ENCODE results near the gene CDH11.
A peak's percentile ranks its signal among the peaks of the same experiment; 100 is the strongest.

Gene CDH11

GRCh38 chr16:65123396-65124211 lies 1.7 kb upstream of the CDH11 start:
- peak overlapping the region; percentile 97 for H3K4me3 ChIP-seq (ENCODE audit: control insufficient read depth, low read depth, low read length)
- no peak for TF ChIP-seq CTCF (IDR thresholded peaks at IDR 0.05; ENCODE audit: control insufficient read depth, insufficient read depth, low read depth, low read length, missing control alignments)
- DNase-seq (ENCODE audit: low read depth): no peak

GRCh38 chr16:65122724-65123395 lies 997 bp upstream of the CDH11 start:
- no peak for DNase-seq (ENCODE audit: low read depth)
- TF ChIP-seq CTCF (IDR thresholded peaks at IDR 0.05; ENCODE audit: control insufficient read depth, insufficient read depth, low read depth, low read length, missing control alignments): no peak
- peak overlapping the region; percentile 97 for H3K4me3 ChIP-seq (ENCODE audit: control insufficient read depth, low read depth, low read length)

GRCh38 chr16:65120831-65121721 lies 787 bp downstream of the CDH11 start:
- TF ChIP-seq CTCF (IDR thresholded peaks at IDR 0.05; ENCODE audit: control insufficient read depth, insufficient read depth, low read depth, low read length, missing control alignments): no peak
- peak overlapping the region; percentile 97 for H3K4me3 ChIP-seq (ENCODE audit: control insufficient read depth, low read depth, low read length)
- no peak for DNase-seq (ENCODE audit: low read depth)

- no peak for DNase-seq (ENCODE audit: low read depth)
- H3K4me3 ChIP-seq (ENCODE audit: control insufficient read depth, low read depth, low read length): peak overlapping the region; percentile 97
- TF ChIP-seq CTCF (IDR thresholded peaks at IDR 0.05; ENCODE audit: control insufficient read depth, insufficient read depth, low read depth, low read length, missing control alignments): no peak
Observed at GRCh38 chr16:65120461-65120830, 1.4 kb downstream of the CDH11 start.

- H3K4me3 ChIP-seq (ENCODE audit: control insufficient read depth, low read depth, low read length): peak overlapping the region; percentile 97
- DNase-seq (ENCODE audit: low read depth): peak; percentile 62
- no peak for TF ChIP-seq CTCF (IDR thresholded peaks at IDR 0.05; ENCODE audit: control insufficient read depth, insufficient read depth, low read depth, low read length, missing control alignments)
Observed at GRCh38 chr16:65119901-65120401, 1.9 kb downstream of the CDH11 start.

- H3K4me3 ChIP-seq (ENCODE audit: control insufficient read depth, low read depth, low read length): peak overlapping the region; percentile 97
- TF ChIP-seq CTCF (IDR thresholded peaks at IDR 0.05; ENCODE audit: control insufficient read depth, insufficient read depth, low read depth, low read length, missing control alignments): no peak
- no peak for DNase-seq (ENCODE audit: low read depth)
Observed at GRCh38 chr16:65119435-65119834, 2.4 kb downstream of the CDH11 start.

Data from AG09309 (cell line).